GM18870 (cell line): ENCODE results near the gene NEK6.

Experiments used
- ATAC-seq: cut with Tn5 transposase; IDR thresholded peaks from one replicate; pipeline ENCODE4 v1.9.1; 2021; ENCODE audit warnings: moderate library complexity; ENCODE audit not compliant: unreplicated experiment

The NEK6 gene

DNA sequence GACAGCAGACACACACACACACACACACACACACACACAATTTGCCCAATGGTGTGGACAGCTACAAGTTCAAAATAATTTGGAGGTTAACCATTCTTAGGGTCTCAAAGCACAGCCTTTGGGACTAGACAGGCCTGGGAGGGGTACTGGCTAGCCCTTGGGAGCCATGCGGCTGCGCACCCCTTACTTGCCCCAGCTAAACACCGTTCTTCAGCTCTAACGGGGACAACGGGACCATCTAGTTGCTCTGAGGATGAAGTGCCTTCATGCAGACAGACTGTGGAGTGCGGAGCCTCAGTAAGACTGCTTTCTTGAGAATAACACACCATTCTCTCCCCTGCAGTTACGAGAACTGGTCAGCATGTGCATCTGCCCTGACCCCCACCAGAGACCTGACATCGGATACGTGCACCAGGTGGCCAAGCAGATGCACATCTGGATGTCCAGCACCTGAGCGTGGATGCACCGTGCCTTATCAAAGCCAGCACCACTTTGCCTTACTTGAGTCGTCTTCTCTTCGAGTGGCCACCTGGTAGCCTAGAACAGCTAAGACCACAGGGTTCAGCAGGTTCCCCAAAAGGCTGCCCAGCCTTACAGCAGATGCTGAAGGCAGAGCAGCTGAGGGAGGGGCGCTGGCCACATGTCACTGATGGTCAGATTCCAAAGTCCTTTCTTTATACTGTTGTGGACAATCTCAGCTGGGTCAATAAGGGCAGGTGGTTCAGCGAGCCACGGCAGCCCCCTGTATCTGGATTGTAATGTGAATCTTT, 92.9 kb downstream of the NEK6 start:
- no peak for ATAC-seq

DNA sequence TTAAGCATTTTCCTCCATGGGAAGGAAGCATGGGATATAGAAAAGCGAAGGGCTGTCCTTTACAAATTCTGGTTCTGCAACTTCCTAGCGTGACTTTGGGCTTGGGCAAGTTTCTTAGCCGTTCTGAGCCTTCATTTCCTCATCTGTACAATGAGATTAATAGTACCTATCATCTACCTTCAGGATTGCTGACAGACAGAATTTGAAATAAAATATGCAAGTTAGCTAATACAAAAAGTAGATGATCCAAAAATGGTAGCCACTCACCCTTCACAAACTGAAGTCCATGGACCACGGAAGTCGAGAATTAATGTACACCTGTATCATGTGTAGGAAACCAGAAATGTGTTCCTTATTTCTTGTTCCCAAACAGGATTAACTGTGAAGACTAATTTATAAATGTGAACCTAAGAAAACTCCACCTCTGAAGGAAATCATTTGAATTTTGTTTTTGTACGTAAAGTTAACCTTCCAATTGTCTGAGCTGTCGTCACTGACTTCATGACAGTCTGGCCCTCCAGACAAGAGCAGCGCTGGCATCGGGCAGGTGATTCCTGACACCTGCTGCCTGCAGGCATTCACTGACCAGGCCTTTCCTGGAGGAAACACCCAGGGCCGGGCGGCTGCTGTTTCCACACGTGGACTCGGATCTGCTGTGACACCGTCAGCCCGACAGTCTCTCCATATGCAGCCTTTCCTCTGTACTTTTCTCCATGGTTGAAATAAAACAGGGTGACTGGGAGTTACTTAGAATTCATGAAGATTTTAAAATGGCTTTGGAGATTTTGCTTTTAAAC, 94.1 kb downstream of the NEK6 start:
- no peak for ATAC-seq

GRCh38 chr9:124352616-124353015, 94.9 kb downstream of the NEK6 start:
- no peak for ATAC-seq

GRCh38 chr9:124353166-124353768, 95.5 kb downstream of the NEK6 start:
- ATAC-seq, result no peak

DNA sequence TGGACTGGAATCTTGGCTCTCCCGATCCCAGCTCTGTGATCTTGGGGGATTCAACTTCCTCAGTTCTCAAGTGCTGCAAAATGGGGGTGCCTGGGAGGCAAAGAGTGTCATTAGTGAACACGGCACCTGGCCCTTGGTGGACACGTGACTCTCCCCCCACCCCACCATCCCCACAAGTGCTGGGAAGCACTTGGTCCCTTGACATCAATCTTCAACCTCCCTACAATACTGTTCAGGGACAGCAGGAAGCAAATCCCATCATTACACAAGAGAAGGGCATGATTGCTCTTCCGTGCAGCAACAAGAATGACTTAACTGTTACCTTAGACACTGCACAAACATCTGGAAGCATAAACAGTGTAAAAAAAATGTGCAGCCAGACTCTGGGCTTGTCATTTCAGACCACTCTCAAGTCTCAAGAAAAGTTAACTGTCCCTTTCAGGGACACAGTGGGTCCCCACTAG, 96.1 kb downstream of the NEK6 start:
- ATAC-seq, result no peak

- ATAC-seq, result no peak
Measured at GRCh38 chr9:124354346-124355038, 96.7 kb downstream of the NEK6 start.

DNA sequence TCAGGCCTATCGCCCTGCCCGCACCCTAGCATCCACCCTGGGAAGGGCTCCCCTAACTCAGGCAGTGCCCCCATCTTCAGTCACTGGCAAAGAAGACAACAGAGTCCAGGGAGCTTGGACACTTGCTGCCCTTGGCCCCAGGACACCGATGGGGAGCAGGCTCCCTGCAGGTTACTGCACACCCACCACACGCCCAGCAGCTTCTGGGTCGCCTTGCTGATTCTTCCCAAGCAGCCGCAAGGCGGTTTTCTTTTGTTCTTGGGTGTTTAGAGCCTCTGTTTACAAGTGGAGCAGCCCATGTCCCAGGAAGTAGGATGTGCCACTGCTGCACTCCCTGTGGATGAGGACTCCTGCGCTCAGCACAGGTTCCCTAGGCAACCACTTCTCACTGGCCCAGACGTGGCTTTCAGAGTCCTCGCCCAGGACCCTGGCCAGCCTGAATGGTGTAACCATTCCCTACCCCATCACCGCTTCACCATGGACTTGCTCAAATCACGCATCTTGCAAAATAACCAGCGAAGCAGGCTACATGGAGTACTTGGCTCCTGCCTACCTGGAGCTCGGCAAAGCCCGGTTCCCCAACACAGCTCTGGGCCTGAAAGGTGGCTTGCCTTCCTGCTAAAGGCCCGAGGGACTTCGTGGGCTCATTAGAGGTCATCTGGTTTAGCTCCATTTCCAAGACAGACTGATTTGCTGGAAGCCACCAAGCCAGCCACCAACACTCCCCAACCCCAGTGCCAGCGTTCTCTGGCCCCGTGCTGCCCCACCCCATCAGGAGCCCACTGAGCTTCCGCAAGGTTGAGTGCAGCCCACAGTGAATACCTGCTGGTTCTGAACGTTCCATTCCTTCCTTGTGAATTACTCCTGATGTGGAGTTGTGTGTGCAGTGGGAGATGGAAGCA, 97.5 kb downstream of the NEK6 start:
- ATAC-seq, result no peak

DNA sequence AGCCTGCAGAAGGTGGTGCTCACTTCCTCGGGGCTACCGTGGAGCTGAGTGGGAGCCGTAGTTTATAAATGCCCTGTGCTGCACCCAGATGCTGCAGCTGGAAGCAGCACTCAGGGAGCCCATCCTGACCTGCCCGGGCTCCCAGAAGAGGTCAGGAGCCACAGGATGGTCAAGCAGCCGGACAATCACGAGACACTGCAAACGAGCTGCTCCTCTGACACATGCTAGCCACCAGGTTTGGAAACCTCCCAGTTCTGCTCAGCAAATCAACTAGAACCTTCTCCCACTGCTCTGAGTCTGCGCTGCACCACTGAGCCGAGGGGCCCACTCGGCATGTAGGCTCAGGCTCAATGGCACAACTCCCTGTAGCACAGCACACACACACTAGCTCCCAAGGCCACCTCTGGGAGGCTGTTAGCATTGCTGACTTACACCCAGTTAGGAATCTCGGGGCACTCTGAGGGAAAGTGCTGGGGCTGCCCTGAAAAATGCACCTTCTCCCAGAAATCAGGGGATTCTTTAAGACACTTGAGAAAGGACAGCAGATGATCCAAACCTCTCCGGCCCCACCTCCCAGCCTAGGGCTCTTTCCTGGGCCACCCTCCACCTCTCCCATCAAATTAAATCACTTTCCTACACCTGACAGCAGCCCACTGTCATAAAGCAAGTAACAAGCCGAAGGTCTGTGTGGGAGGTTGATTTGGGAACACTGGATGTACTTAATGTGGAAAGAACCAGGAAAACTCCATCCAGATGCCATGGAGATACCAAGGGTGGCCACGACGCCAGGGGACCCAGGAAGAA, 98.4 kb downstream of the NEK6 start:
- ATAC-seq, result no peak

DNA sequence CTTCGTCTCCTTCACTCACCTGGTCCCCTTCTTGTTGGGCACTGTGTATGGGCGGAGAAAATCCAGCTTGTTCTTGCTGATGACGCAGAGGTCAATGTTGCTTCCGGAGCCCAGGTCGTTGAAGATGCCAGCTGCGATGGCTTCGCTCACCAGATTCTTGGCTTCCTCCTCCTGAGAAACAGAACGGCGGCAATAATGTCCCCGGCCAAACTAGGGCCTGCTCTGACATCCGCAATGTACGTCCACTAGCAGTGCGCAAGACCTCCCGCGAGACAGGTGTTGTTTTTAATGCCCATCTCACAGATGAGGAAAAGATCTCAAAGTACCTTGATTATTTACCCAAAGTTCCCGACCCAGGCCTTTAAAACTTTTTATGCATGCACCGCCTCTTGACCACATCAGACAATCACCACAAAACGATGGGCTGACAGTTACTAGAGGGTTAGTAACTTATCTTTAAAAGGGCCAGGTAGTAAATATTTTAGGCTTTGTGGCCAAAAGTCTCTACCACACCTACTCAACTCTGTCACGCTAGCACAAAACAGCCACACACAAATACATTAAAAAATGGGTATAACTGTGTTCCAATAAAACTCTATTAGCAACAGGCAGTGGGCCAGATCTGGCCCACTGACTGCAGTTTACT, 99.1 kb downstream of the NEK6 start:
- ATAC-seq, result no peak

DNA sequence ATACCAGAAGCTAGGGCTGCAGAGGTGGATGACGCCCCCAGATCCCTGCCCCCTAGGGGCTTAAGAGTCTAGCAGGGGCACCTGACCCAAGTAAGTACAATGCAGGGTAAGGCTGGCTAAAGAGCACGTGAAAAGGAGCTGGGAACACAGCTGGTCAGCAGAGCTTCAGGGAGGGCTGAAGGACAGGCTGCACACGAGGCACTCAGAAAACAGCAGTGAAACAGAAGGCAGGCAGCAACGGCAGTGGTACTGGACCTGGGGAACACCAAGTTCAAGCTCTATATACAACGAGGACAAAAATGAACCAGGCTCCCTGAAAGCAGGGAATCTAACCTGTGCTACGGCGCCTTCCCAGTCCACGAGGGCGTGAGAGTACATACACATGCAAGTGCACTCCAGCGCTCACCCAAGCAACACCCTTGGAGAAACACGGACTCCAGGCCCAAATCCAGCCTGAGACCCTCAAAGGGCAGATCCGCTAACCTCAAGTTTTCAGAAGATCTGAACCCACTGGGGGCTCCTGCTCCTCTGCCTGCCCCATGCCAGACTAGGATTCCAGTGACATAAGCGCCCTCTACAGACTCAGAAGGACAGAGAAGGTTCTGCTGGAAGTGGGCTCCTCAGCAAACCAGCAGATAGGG, 100.1 kb downstream of the NEK6 start:
- no peak for ATAC-seq

DNA sequence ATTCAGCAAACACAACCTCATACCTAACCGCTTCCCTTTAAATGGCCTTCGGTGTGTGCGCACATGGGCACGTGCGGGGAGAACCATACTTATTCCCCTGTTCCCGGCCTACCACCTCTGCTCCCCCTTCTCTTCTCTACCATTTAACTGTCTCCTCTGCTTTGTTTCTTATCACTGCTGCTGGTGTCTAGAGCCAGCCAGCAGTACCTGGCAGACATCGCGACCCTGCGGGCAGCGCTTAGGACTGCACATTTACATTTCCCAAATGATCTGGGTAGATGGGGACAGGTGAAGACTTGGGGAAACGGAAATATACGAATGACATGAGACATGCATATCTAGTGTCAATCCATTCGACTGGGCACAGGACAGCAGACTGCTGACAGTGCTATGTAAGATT, 100.9 kb downstream of the NEK6 start:
- no peak for ATAC-seq

- ATAC-seq, result no peak
Measured at GRCh38 chr9:124359426-124359825, 101.7 kb downstream of the NEK6 start.

GRCh38 chr9:124359855-124360678, 102.3 kb downstream of the NEK6 start:
- ATAC-seq, result no peak

- ATAC-seq, result no peak
Measured at GRCh38 chr9:124361128-124361527, 103.4 kb downstream of the NEK6 start.

DNA sequence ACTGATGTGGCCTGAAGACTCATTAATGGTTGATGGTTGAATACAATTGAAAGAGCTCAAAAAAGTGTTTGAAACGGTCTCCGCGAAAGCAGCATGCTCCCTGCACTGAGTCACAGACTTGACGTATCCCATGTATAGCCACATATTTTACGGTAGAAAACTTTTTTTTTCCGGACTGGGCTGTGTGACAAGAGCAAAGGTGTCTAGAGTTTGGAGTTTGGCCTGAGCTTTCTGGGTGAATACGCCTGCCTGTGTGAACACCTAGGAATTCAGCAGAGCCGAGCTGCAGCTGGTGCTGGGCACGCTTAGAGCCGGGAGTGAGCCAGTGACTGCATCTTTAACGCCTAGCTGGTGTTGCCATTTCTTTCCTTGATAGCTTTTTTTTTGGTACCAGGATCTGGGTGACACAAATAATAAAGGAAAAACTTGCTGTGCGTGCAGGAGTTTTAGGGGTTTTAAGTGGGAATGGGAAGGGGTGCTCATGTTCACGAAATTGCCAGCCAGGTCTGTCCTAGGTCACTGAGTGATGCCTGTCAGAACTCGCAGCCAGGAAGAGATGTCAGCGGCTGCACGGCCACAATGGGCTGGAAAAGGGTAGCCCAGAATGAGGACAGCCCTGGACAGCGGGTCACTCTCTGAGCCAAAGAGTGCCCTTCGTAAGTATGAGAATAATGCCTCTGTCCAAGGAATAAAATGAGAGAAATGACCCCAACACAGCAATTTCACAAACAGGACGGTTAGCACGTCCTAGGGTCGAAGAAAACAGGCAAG, 105.8 kb downstream of the NEK6 start:
- no peak for ATAC-seq

GRCh38 chr9:124364141-124364540, 106.4 kb downstream of the NEK6 start:
- ATAC-seq, result no peak

DNA sequence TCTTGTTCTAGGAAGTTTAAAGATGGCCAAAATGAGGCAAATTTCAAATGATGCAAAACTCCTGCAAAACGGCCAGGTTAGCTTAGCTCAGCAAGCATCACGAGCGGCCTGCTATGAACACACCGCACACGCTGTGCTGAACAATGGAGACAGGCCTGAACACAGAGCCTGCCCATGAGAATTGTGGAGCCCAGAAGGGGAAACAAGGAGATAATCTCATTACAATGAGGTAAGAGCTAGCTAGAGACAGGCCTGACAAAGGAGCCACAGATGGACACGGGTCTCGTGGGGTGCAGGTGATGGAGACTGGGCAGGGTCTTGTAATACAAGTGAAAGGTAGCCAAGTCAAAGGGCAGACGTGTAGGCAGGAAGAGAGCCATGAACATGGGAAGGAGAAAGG, 107.3 kb downstream of the NEK6 start:
- ATAC-seq, result no peak
